ENCODE results near the gene RBP5.

The RBP5 gene

DNA sequence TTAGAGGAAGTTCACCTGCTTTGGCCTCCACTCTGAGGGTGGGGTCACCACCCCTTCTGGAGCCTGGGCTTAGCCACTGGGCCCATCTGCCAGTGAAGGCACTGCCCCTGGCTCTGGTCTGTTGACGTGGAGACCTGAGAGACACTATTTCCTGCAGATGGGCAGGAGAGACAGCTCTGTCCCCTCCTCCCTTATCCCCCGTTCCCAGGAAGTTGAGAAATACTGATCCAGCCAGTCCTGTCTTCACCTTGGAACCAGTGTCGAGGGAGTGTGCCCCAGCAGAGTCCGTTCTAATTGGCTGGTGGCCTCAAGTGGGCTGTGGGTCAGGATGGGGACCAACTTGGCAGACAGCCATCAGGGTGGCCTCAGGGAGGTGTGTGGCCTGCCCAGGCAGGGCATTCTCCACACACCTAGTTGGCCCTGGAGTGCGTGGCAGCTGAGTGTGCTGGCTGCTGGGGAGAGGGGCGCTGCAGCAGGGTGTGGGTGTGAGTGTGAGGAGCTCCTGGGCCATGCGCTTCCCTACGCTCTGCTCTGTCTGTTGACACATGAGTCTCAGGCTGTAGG lies 26.9 kb upstream of the RBP5 start:
- no peak for DNase-seq (ENCODE audit: low read depth in 1 of 2, low spot score in 1 of 2)
- no peak overlapping the region for H3K27ac ChIP-seq (replicated peaks)
- H3K4me3 ChIP-seq (replicated peaks; ENCODE audit: insufficient read depth, low read length): no peak overlapping the region
- no peaks in the 10 kb centered on the region for H3K27me3 ChIP-seq (ENCODE audit: insufficient read depth, poor library complexity, severe bottlenecking)
- TF ChIP-seq, protein P1, sequence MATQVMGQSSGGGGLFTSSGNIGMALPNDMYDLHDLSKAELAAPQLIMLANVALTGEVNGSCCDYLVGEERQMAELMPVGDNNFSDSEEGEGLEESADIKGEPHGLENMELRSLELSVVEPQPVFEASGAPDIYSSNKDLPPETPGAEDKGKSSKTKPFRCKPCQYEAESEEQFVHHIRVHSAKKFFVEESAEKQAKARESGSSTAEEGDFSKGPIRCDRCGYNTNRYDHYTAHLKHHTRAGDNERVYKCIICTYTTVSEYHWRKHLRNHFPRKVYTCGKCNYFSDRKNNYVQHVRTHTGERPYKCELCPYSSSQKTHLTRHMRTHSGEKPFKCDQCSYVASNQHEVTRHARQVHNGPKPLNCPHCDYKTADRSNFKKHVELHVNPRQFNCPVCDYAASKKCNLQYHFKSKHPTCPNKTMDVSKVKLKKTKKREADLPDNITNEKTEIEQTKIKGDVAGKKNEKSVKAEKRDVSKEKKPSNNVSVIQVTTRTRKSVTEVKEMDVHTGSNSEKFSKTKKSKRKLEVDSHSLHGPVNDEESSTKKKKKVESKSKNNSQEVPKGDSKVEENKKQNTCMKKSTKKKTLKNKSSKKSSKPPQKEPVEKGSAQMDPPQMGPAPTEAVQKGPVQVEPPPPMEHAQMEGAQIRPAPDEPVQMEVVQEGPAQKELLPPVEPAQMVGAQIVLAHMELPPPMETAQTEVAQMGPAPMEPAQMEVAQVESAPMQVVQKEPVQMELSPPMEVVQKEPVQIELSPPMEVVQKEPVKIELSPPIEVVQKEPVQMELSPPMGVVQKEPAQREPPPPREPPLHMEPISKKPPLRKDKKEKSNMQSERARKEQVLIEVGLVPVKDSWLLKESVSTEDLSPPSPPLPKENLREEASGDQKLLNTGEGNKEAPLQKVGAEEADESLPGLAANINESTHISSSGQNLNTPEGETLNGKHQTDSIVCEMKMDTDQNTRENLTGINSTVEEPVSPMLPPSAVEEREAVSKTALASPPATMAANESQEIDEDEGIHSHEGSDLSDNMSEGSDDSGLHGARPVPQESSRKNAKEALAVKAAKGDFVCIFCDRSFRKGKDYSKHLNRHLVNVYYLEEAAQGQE (IDR thresholded peaks at IDR 0.05; ENCODE audit: insufficient replicate concordance, low read depth): no peak
- TF ChIP-seq POLR2AphosphoS5 (IDR thresholded peaks at IDR 0.05; ENCODE audit: low read depth): no peak

DNA sequence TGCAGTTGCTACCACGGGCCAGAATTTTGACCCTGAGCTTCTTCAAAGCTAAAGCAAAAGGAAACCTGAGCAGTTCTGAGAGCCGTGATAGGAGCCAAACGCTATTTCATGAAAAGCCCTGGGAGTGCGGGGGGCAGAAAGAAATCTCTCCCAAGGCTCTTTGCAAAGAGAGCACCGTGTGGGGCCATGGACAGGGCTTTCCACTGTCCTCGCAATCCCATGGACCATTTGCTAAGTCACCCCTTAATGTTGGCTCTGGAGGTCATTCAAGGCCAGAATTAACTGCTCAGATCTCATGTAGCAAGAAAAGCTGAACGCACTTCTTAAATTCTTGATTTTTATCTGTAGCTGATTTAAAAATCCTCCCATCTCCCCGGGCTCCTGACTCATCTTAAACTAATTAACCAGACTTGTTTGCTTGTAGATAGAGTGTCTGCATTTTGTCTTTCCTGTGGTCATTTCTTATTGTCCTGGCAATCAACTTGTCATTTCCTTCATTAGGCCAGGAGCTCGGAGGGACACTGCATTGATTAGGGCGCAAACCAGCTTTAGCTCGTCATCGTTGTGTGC lies 26.3 kb upstream of the RBP5 start:
- Histone ChIP-seq H3K27me3 (ENCODE audit: insufficient read depth, poor library complexity, severe bottlenecking) (no peaks in the 10 kb centered on the region), H3K27ac (replicated peaks) (no peak overlapping the region), H3K4me3 (replicated peaks; ENCODE audit: insufficient read depth, low read length) (no peak overlapping the region)
- TF ChIP-seq, protein P2, sequence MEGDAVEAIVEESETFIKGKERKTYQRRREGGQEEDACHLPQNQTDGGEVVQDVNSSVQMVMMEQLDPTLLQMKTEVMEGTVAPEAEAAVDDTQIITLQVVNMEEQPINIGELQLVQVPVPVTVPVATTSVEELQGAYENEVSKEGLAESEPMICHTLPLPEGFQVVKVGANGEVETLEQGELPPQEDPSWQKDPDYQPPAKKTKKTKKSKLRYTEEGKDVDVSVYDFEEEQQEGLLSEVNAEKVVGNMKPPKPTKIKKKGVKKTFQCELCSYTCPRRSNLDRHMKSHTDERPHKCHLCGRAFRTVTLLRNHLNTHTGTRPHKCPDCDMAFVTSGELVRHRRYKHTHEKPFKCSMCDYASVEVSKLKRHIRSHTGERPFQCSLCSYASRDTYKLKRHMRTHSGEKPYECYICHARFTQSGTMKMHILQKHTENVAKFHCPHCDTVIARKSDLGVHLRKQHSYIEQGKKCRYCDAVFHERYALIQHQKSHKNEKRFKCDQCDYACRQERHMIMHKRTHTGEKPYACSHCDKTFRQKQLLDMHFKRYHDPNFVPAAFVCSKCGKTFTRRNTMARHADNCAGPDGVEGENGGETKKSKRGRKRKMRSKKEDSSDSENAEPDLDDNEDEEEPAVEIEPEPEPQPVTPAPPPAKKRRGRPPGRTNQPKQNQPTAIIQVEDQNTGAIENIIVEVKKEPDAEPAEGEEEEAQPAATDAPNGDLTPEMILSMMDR (IDR thresholded peaks at IDR 0.05; ENCODE audit: insufficient read depth, low read length): no peak
- TF ChIP-seq GABPA (IDR thresholded peaks at IDR 0.05; ENCODE audit: low read depth): no peak
- no peak for TF ChIP-seq SPI1 (IDR thresholded peaks at IDR 0.05; ENCODE audit: borderline replicate concordance, low read depth)
- TF ChIP-seq, protein P1 (IDR thresholded peaks at IDR 0.05; ENCODE audit: insufficient replicate concordance, low read depth): no peak
- TF ChIP-seq POLR2AphosphoS5 (IDR thresholded peaks at IDR 0.05; ENCODE audit: low read depth): no peak
- DNase-seq (ENCODE audit: low read depth in 1 of 2, low spot score in 1 of 2): no peak

DNA sequence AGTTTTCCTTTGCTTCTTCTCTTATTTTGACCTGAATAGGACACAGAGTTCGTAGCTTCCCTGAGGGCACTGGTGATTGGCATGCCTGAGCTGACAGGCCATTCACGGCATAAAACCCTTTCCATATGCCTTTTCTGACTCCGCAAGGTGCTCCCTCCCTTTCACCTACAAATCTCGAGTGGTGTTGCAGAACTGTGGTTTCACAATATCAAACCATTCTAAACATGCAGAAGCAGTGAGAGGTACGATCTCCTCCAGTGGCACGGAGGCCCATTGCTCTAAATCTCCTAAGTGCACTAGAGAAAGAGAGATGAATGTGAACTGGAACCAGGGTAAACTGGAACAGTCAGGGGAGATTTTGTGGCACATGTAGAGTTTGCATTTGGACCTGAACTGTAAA lies 25.4 kb upstream of the RBP5 start:
- no peak overlapping the region for H3K4me3 ChIP-seq (replicated peaks; ENCODE audit: insufficient read depth, low read length)
- DNase-seq (ENCODE audit: low read depth in 1 of 2, low spot score in 1 of 2): no peak
- no peak for TF ChIP-seq SPI1 (IDR thresholded peaks at IDR 0.05; ENCODE audit: borderline replicate concordance, low read depth)
- TF ChIP-seq GABPA (IDR thresholded peaks at IDR 0.05; ENCODE audit: low read depth): no peak
- TF ChIP-seq POLR2AphosphoS5 (IDR thresholded peaks at IDR 0.05; ENCODE audit: low read depth): no peak
- TF ChIP-seq, protein P1 (IDR thresholded peaks at IDR 0.05; ENCODE audit: insufficient replicate concordance, low read depth): no peak
- TF ChIP-seq, protein P2 (IDR thresholded peaks at IDR 0.05; ENCODE audit: insufficient read depth, low read length): no peak
- no peak overlapping the region for H3K27ac ChIP-seq (replicated peaks)
- peaks cover 2% of the 10 kb centered on the region for H3K27me3 ChIP-seq (ENCODE audit: insufficient read depth, poor library complexity, severe bottlenecking)

Measured in HL-60 (cell line).